SK-N-SH treated with all-trans-retinoic acid at 6 μM for 48 hours (cell line): ENCODE results near the gene CPN1.

Source experiments
- ATAC-seq: fragments of 200-7000 bp; cut with Tn5 transposase; 3 replicates; pipeline ENCODE4 v1.9.1; 2020; ENCODE audit warnings: mild to moderate bottlenecking, moderate library complexity
- BACH2 ChIP-seq: fragments of 250-450 bp; sonication (Bioruptor Pico); IDR thresholded peaks from 2 replicates; pipeline ENCODE4 v1.9.0; 2021; ENCODE audit warnings: mild to moderate bottlenecking, borderline replicate concordance
- ESRRG ChIP-seq: fragments of 250-450 bp; sonication (Bioruptor Pico); IDR thresholded peaks from 2 replicates; pipeline ENCODE4 v1.6.1; 2021; ENCODE audit warnings: mild to moderate bottlenecking
- GLIS3 ChIP-seq: fragments of 250-450 bp; sonication (Bioruptor Pico); IDR thresholded peaks from 2 replicates; pipeline ENCODE4 v1.5.0; 2020; ENCODE audit warnings: mild to moderate bottlenecking, moderate library complexity
- ISL1 ChIP-seq: fragments of 250-450 bp; sonication (Bioruptor Pico); IDR thresholded peaks from 2 replicates; pipeline ENCODE4 v2.1.2; 2022; ENCODE audit warnings: mild to moderate bottlenecking, moderate library complexity
- OSR1 ChIP-seq: fragments of 250-450 bp; sonication (Bioruptor Pico); IDR thresholded peaks from 2 replicates; pipeline ENCODE4 v1.8.0; 2022; ENCODE audit warnings: moderate library complexity, mild to moderate bottlenecking, inconsistent platforms
- POU6F1 ChIP-seq: fragments of 250-450 bp; sonication (Bioruptor Pico); IDR thresholded peaks from 2 replicates; pipeline ENCODE4 v1.8.0; 2021; ENCODE audit warnings: low read depth, mild to moderate bottlenecking, moderate library complexity, borderline replicate concordance
- PPARA ChIP-seq: fragments of 250-450 bp; sonication (Bioruptor Pico); IDR thresholded peaks from 2 replicates; pipeline ENCODE4 v1.5.0; 2020; ENCODE audit warnings: mild to moderate bottlenecking, borderline replicate concordance
- RARB ChIP-seq: fragments of 250-450 bp; sonication (Bioruptor Pico); IDR thresholded peaks from 2 replicates; pipeline ENCODE4 v1.8.0; 2021; ENCODE audit warnings: mild to moderate bottlenecking, moderate library complexity
- TCF4 ChIP-seq: fragments of 250-450 bp; sonication (Bioruptor Pico); IDR thresholded peaks from 2 replicates; pipeline ENCODE4 v1.8.0; 2021; ENCODE audit warnings: mild to moderate bottlenecking, moderate library complexity, borderline replicate concordance
- TOX ChIP-seq: fragments of 250-450 bp; sonication (Bioruptor Pico); IDR thresholded peaks from 2 replicates; pipeline ENCODE4 v1.8.0; 2021; ENCODE audit warnings: mild to moderate bottlenecking, moderate library complexity, borderline replicate concordance
- TSHZ2 ChIP-seq: fragments of 250-450 bp; sonication (Bioruptor Pico); IDR thresholded peaks from 2 replicates; pipeline ENCODE4 v1.5.0; 2020; ENCODE audit warnings: mild to moderate bottlenecking, moderate library complexity
- ZC3H10 ChIP-seq: fragments of 250-450 bp; sonication (Bioruptor Pico); IDR thresholded peaks from 2 replicates; pipeline ENCODE4 v1.5.1; 2021; ENCODE audit warnings: mild to moderate bottlenecking, moderate library complexity
- ZFP3 ChIP-seq: fragments of 250-450 bp; sonication (Bioruptor Pico); IDR thresholded peaks from 2 replicates; pipeline ENCODE4 v1.5.0; 2020; ENCODE audit warnings: mild to moderate bottlenecking, moderate library complexity
- ZFP30 ChIP-seq: fragments of 450-650 bp; formaldehyde crosslinking; IDR thresholded peaks from 2 replicates; pipeline ENCODE4 v1.5.0; 2022; ENCODE audit warnings: mild to moderate bottlenecking, moderate library complexity
- ZNF565 ChIP-seq: fragments of 450-650 bp; formaldehyde crosslinking; conservative IDR thresholded peaks from 2 replicates; pipeline ENCODE4 v1.5.0; 2020; ENCODE audit warnings: low read depth, mild to moderate bottlenecking, moderate library complexity
- ZNF70 ChIP-seq: fragments of 450-650 bp; formaldehyde crosslinking; IDR thresholded peaks from 2 replicates; pipeline ENCODE4 v1.5.0; 2020; ENCODE audit warnings: mild to moderate bottlenecking, moderate library complexity

The CPN1 gene

GRCh38 chr10:100103581-100103980, 21.9 kb upstream of the CPN1 start:
- ATAC-seq = no peak
- no peak for TF ChIP-seq PPARA
- TF ChIP-seq ZFP30 (CRISPR knock-in tag) = no peak
- TF ChIP-seq ZFP3 (CRISPR knock-in tag) = no peak
- no peak for TF ChIP-seq ESRRG (CRISPR knock-in tag)
- TF ChIP-seq ZNF70 (CRISPR knock-in tag) = no peak
- TF ChIP-seq GLIS3 (CRISPR knock-in tag) = no peak
- no peak for TF ChIP-seq ZNF565 (CRISPR knock-in tag)
- TF ChIP-seq TOX (CRISPR knock-in tag) = no peak
- no peak for TF ChIP-seq OSR1 (CRISPR knock-in tag)
- TF ChIP-seq ISL1 = no peak
- TF ChIP-seq TSHZ2 (CRISPR knock-in tag) = no peak
- no peak for TF ChIP-seq TCF4

GRCh38 chr10:100101192-100102076, 19.8 kb upstream of the CPN1 start:
- TF ChIP-seq TSHZ2 (CRISPR knock-in tag) (no peak), ZFP30 (CRISPR knock-in tag) (no peak), RARB (CRISPR knock-in tag) (no peak), ZFP3 (CRISPR knock-in tag) (no peak), GLIS3 (CRISPR knock-in tag) (no peak), ZC3H10 (CRISPR knock-in tag) (no peak), BACH2 (CRISPR knock-in tag) (no peak), ZNF565 (CRISPR knock-in tag) (no peak)
- 0 out of 3 replicates have a peak, but pooled peaks have one; percentile 34 for ATAC-seq

GRCh38 chr10:100100651-100101184, 19.0 kb upstream of the CPN1 start:
- peak; percentile 73 for ATAC-seq
- no peak for TF ChIP-seq TSHZ2 (CRISPR knock-in tag)
- TF ChIP-seq ZC3H10 (CRISPR knock-in tag) = no peak
- TF ChIP-seq POU6F1 (CRISPR knock-in tag) = no peak
- no peak for TF ChIP-seq OSR1 (CRISPR knock-in tag)
